OCI-LY7 (cell line): ENCODE measurements around the gene WDR73. TPM values are rescaled to one million over a fixed set of nuclear protein-coding genes. Genes with fewer than 3 reads are reported as not detected.
"Not testable (repeated sequence)": the region's sequence is repeated elsewhere in the genome, so short reads cannot be mapped to it uniquely, and the experiment has no call there.

Experiments
- BruUV-seq: library from RNA; stranded (reverse); fragments of 400-500 nt; replicated peaks from 2 replicates; lab custom pipeline; 2021; lab: Mats Ljungman, UMichigan
- CTCF ChIA-PET: fragments of 300-600 bp; sonication (Branson Sonifier 250); formaldehyde crosslinking; loops from one replicate; lab custom pipeline; 2022; ENCODE audit warnings: antibody characterized with exemption; ENCODE audit not compliant: unreplicated experiment; lab: Charles Lee
- POLR2A ChIA-PET: fragments of 300-600 bp; sonication (Branson Sonifier 250); formaldehyde crosslinking; loops from one replicate; lab custom pipeline; 2022; ENCODE audit warnings: antibody characterized with exemption; lab: Charles Lee
- DNase-seq: peaks from one replicate; pipeline ENCODE4 v3.0.0-alpha.2; 2015; ENCODE audit warnings: low spot score
- H2AFZ ChIP-seq: fragments of 200-600 bp; sonication (generic), shearing (Covaris generic); 2 replicates; pipeline ENCODE4 v1.6.1; 2014; ENCODE audit warnings: mild to moderate bottlenecking, antibody characterized with exemption, low read length, moderate library complexity
- H3K27ac ChIP-seq: fragments of 200-600 bp; sonication (generic); 2 replicates; pipeline ENCODE4 v1.5.1; 2014; ENCODE audit warnings: mixed run types, low read depth, mild to moderate bottlenecking, moderate library complexity, low read length, inconsistent platforms; ENCODE audit not compliant: poor library complexity, severe bottlenecking
- H3K36me3 ChIP-seq: fragments of 200-600 bp; sonication (generic); 2 replicates; pipeline ENCODE4 v1.6.1; 2014; ENCODE audit warnings: mild to moderate bottlenecking, antibody characterized with exemption, low read length, moderate library complexity, mixed read lengths; ENCODE audit not compliant: insufficient read depth
- H3K4me1 ChIP-seq: fragments of 200-600 bp; sonication (generic); 2 replicates; pipeline ENCODE4 v1.5.1; 2014; ENCODE audit warnings: mild to moderate bottlenecking, low read length; ENCODE audit not compliant: insufficient read depth, poor library complexity, severe bottlenecking
- H3K4me2 ChIP-seq: fragments of 200-600 bp; sonication (generic); 2 replicates; pipeline ENCODE4 v1.6.1; 2014; ENCODE audit warnings: mild to moderate bottlenecking, low read length
- H3K4me3 ChIP-seq: fragments of 200-600 bp; sonication (generic); 2 replicates; pipeline ENCODE4 v1.5.1; 2014; ENCODE audit warnings: mild to moderate bottlenecking, low read depth, low read length; ENCODE audit not compliant: poor library complexity, severe bottlenecking
- H3K79me2 ChIP-seq: fragments of 200-600 bp; sonication (generic); 2 replicates; pipeline ENCODE4 v1.6.1; 2016; ENCODE audit warnings: low read depth, mild to moderate bottlenecking, low read length, moderate library complexity, mixed read lengths; ENCODE audit not compliant: insufficient read depth
- H3K9me2 ChIP-seq: fragments of 200-600 bp; sonication (generic); 2 replicates; pipeline ENCODE4 v1.6.1; 2016; ENCODE audit warnings: mild to moderate bottlenecking, low read length, mixed read lengths; ENCODE audit not compliant: insufficient read depth
- H3K9me3 ChIP-seq: fragments of 200-600 bp; sonication (generic); 2 replicates; pipeline ENCODE4 v1.6.1; 2014; ENCODE audit warnings: mild to moderate bottlenecking, mixed run types, low read length, mixed read lengths
- H4K20me1 ChIP-seq: fragments of 200-600 bp; sonication (generic); 2 replicates; pipeline ENCODE4 v1.6.1; 2014; ENCODE audit warnings: mild to moderate bottlenecking, antibody characterized with exemption, low read length, moderate library complexity, mixed read lengths; ENCODE audit not compliant: insufficient read depth
- EZH2phosphoT487 ChIP-seq: fragments of 200-600 bp; sonication (generic); IDR thresholded peaks from 2 replicates; pipeline ENCODE4 v1.6.1; 2018; ENCODE audit warnings: low read depth, borderline replicate concordance, mild to moderate bottlenecking, mixed run types, antibody characterized with exemption, low read length, moderate library complexity, mixed read lengths
- intact Hi-C: fragments of 100-400 bp; cut with micrococcal nuclease; formaldehyde crosslinking; loops from one replicate; pipeline ENCODE4 v1.10.0; 2022; ENCODE audit not compliant: unreplicated experiment
- total RNA-seq, 2 experiments: library from RNA; depleted of rRNA in 1 of 2; stranded (reverse); fragments of >200 nt in 1 of 2; shearing (Covaris generic) in 1 of 2; gene quantifications; 2 replicates each; pipeline ENCODE4 v1.2.3, GENCODE V29; 2014 to 2022
- TF ChIP-seq, protein P1 (sequence below): fragments of 200-600 bp; sonication (generic); conservative IDR thresholded peaks from 2 replicates; pipeline ENCODE4 v1.5.1; 2014; ENCODE audit warnings: mild to moderate bottlenecking, antibody characterized with exemption, low read length, moderate library complexity, mixed read lengths

WDR73 gene
- total RNA-seq, 2 experiments from 2014 or later, result 28.7 to 38.1 TPM

DNA sequence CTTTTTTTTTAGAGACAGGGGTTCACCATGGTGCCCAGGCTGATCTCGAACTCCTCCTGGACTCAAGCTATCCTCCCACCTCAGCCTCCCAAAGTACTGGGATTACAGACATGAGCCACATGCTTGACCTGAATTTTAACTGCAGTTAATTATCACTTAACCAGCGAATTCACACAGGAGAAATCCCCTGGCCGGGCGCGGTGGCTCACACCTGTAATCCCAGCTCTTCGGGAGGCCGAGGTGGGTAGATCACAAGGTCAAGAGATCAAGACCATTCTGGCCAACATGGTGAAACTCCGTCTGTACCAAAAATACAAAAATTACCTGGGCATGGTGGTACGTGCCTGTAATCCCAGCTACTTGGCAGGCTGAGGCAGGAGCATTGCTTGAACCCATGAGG lies 12.2 kb downstream of the WDR73 start:
- POLR2A ChIA-PET, result interaction anchor here (0.9 kb wide), 1 partner anchor 9 kb away, joined by 3 read pairs; no protein-coding TSS in a partner anchor
- DNase-seq, H3K4me3 ChIP-seq, H3K4me2 ChIP-seq, H3K9me3 ChIP-seq, BruUV-seq, H3K27ac ChIP-seq, H4K20me1 ChIP-seq, H3K9me2 ChIP-seq, H2AFZ ChIP-seq, H3K79me2 ChIP-seq, CTCF ChIA-PET, intact Hi-C loops: not testable (repeated sequence)
- Histone ChIP-seq H3K36me3 (peaks cover 87% of the 10 kb centered on the region), H3K4me1 (peaks cover 20% of the 10 kb centered on the region)

- intact Hi-C loops, result no loop called here
- CTCF ChIA-PET, result interaction anchor here (0.9 to 1.6 kb wide), 2 partner anchors 39 to 67 kb away, joined by 3 read pairs; no protein-coding TSS in a partner anchor
These were observed 16.0 kb downstream of the WDR73 start for GRCh38 chr15:84638103-84638502.

DNA sequence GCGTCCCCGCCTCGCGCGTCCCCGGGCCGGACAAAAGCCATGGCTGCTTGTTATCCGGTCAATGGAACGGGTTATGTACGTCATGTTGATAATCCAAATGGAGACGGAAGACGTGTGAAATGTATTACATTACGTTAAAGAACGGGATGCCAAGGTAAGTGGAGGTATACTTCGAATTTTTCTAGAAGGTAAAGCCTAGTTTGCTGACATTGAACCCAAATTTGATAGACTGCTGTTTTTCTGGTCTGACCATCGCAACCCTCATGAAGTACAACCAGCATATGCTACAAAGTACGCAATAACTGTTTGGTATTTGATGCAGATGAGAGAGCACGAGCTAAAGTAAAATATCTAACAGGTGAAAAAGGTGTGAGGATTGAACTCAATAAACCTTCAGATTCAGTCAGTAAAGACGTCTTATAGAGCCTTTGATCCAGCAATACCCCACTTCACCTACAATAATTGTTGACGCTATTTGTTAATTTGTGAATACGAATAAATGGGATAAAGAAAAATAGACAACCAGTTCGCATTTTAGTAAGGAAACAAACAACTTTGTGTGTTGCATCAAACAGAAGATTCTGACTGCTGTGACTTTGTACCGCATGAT lies 19.8 kb downstream of the WDR73 start:
- Histone ChIP-seq H3K4me2 (peak overlapping the region; percentile 95), H3K4me1 (peaks cover 40% of the 10 kb centered on the region), H3K9me2 (no peaks in the 10 kb centered on the region), H3K79me2 (peaks cover 22% of the 10 kb centered on the region; the same call in 1 of the 2 replicates), H3K36me3 (peaks cover 36% of the 10 kb centered on the region; the same call in 1 of the 2 replicates), H3K9me3 (no peaks in the 10 kb centered on the region), H3K4me3 (peak overlapping the region; percentile 76), H4K20me1 (peaks cover 14% of the 10 kb centered on the region; the same call in 1 of the 2 replicates), H2AFZ (no peak overlapping the region; the same call in 1 of the 2 replicates), H3K27ac (no peak overlapping the region)
- no peak for TF ChIP-seq EZH2phosphoT487
- TF ChIP-seq, protein P1, sequence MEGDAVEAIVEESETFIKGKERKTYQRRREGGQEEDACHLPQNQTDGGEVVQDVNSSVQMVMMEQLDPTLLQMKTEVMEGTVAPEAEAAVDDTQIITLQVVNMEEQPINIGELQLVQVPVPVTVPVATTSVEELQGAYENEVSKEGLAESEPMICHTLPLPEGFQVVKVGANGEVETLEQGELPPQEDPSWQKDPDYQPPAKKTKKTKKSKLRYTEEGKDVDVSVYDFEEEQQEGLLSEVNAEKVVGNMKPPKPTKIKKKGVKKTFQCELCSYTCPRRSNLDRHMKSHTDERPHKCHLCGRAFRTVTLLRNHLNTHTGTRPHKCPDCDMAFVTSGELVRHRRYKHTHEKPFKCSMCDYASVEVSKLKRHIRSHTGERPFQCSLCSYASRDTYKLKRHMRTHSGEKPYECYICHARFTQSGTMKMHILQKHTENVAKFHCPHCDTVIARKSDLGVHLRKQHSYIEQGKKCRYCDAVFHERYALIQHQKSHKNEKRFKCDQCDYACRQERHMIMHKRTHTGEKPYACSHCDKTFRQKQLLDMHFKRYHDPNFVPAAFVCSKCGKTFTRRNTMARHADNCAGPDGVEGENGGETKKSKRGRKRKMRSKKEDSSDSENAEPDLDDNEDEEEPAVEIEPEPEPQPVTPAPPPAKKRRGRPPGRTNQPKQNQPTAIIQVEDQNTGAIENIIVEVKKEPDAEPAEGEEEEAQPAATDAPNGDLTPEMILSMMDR, result no peak
- CTCF ChIA-PET, result interaction anchor here (1.0 kb wide), 1 partner anchor 33 kb away, joined by 4 read pairs; no protein-coding TSS in a partner anchor
- intact Hi-C loops, result no loop called here
- no TSS peak for BruUV-seq
- no peak for DNase-seq
- POLR2A ChIA-PET, result no interaction called here

More at GRCh38 chr15:84638103-84638502, 16.0 kb downstream of the WDR73 start:
- no peak overlapping the region for H3K4me2 ChIP-seq
- no peaks in the 10 kb centered on the region for H3K9me3 ChIP-seq
- H4K20me1 ChIP-seq, result peaks cover 14% of the 10 kb centered on the region; the same call in 1 of the 2 replicates
- H3K4me3 ChIP-seq, result no peak overlapping the region
- peak; percentile 52 for DNase-seq
- no peak overlapping the region for H2AFZ ChIP-seq
- peaks cover 7% of the 10 kb centered on the region; the same call in 1 of the 2 replicates for H3K79me2 ChIP-seq
- peaks cover 74% of the 10 kb centered on the region for H3K36me3 ChIP-seq
- peaks cover 33% of the 10 kb centered on the region for H3K4me1 ChIP-seq
- POLR2A ChIA-PET, result interaction anchor here (0.6 to 0.9 kb wide), 2 partner anchors 9 to 136 kb away, joined by 3 to 4 read pairs; no protein-coding TSS in a partner anchor
- H3K27ac ChIP-seq, result peak overlapping the region; percentile 22
- TF ChIP-seq, protein P1, result peak; percentile 67
- TF ChIP-seq EZH2phosphoT487, result no peak
- H3K9me2 ChIP-seq, result no peaks in the 10 kb centered on the region
- no TSS peak for BruUV-seq
